Keratinocyte (primary cell): ENCODE results near the gene WDR7.

Source experiments
- CTCF ChIP-seq, 3 experiments: IDR thresholded peaks in 1 of 3; conservative IDR thresholded peaks in 1 of 3; optimal IDR thresholded peaks in 1 of 3; 2 replicates in 2 of 3; 3 replicates in 1 of 3; pipeline versions ENCODE3 to v1.5.1; 2011; ENCODE audit warnings: low read length in 3 of 3, mild to moderate bottlenecking in 3 of 3, moderate library complexity in 2 of 3, control low read depth in 1 of 3, inconsistent platforms in 1 of 3; ENCODE audit not compliant: insufficient read depth in 2 of 3; ENCODE audit errors: extremely low read depth in 1 of 3
- EZH2 ChIP-seq: IDR thresholded peaks from one replicate; pipeline ENCODE4 v1.6.1; 2012; ENCODE audit warnings: inconsistent platforms, mild to moderate bottlenecking, low read length, moderate library complexity

- TF ChIP-seq CTCF (optimal IDR thresholded peaks at IDR 0.05 in 1 of 3, IDR thresholded peaks at IDR 0.05 in 1 of 3, conservative IDR thresholded peaks at IDR 0.05 in 1 of 3; ENCODE audit: extremely low read depth in 1 of 3, insufficient read depth in 2 of 3, low read length in 3 of 3) (no peak), EZH2 (no peak)
These were observed 148.6 kb downstream of the WDR7 start for GRCh38 chr18:56799756-56800155.
